HCT116 (cell line): ENCODE measurements around the gene PIP4K2A. TPM values are rescaled to one million over a fixed set of nuclear protein-coding genes. Genes with fewer than 3 reads are reported as not detected.

Experiments used
- ATAC-seq: fragments of 200-7000 bp; cut with Tn5 transposase; 2 replicates; pipeline ENCODE4 v1.9.1; 2020; ENCODE audit warnings: mild to moderate bottlenecking, moderate library complexity
- BruUV-seq: library from RNA; stranded (reverse); fragments of 400-500 nt; replicated peaks from 2 replicates; lab custom pipeline; 2021; lab: Mats Ljungman, UMichigan
- CTCF ChIA-PET: fragments of 300-600 bp; sonication (Branson Sonifier 250); formaldehyde crosslinking; loops from one replicate; lab custom pipeline; 2021; ENCODE audit warnings: antibody characterized with exemption; lab: Charles Lee
- POLR2A ChIA-PET: fragments of 300-600, 350-600 bp; sonication (Branson Sonifier 250); formaldehyde crosslinking; loops from one replicate; lab custom pipeline; 2021; ENCODE audit warnings: antibody characterized with exemption; lab: Charles Lee
- RAD21 ChIA-PET, 2 experiments: fragments of 300-600 bp; sonication (Branson Sonifier 250); formaldehyde crosslinking; loops; one replicate each; lab custom pipeline; 2023; ENCODE audit warnings: low total read pairs in 2 of 2; ENCODE audit not compliant: uncharacterized antibody in 2 of 2, unreplicated experiment in 2 of 2, low non-redundant PET in 1 of 2; lab: Charles Lee
- DNase-seq: peaks from one replicate; pipeline ENCODE4 v3.0.0-alpha.2; 2010; ENCODE audit warnings: low read depth, low spot score
- H2AFZ ChIP-seq: fragments of 200-600 bp; shearing (Covaris generic), sonication (generic); 2 replicates; pipeline ENCODE4 v1.6.1; 2017; ENCODE audit warnings: low read depth, mixed run types, mixed read lengths, antibody characterized with exemption, low read length; ENCODE audit not compliant: poor library complexity, severe bottlenecking
- H3K27ac ChIP-seq: 2 replicates; pipeline ENCODE4 v1.5.1; 2012; ENCODE audit warnings: low read depth, low read length
- H3K27me3 ChIP-seq: fragments of 200-600 bp; sonication (generic); 2 replicates; pipeline ENCODE4 v1.6.1; 2016; ENCODE audit warnings: mixed run types, low read length, mixed read lengths; ENCODE audit not compliant: insufficient read depth
- H3K36me3 ChIP-seq, 2 experiments: fragments of 200-500 bp in 1 of 2; fragments of 200-600 bp in 1 of 2; sonication (Bioruptor generic) in 1 of 2; sonication (generic) in 1 of 2; 2 replicates each; pipeline versions ENCODE4 v1.5.1 to v1.6.1; 2014 to 2016; ENCODE audit warnings: low read length in 2 of 2, inconsistent platforms in 1 of 2, mixed read lengths in 1 of 2, mixed run types in 1 of 2; ENCODE audit not compliant: insufficient read depth in 2 of 2, control insufficient read depth in 1 of 2
- H3K4me1 ChIP-seq, 2 experiments: fragments of 200-600 bp in 1 of 2; sonication (generic) in 1 of 2; 2 replicates each; pipeline versions ENCODE4 v1.5.1 to v1.6.1; 2012 to 2017; ENCODE audit warnings: low read length in 2 of 2, inconsistent platforms in 1 of 2, mild to moderate bottlenecking in 1 of 2, mixed read lengths in 1 of 2, mixed run types in 1 of 2, moderate library complexity in 1 of 2; ENCODE audit not compliant: insufficient read depth in 2 of 2, control insufficient read depth in 1 of 2
- H3K4me2 ChIP-seq: fragments of 200-600 bp; sonication (generic); 2 replicates; pipeline ENCODE4 v1.6.1; 2017; ENCODE audit warnings: mixed run types, low read length, mixed read lengths
- H3K4me3 ChIP-seq, 2 experiments: fragments of 200-600 bp in 1 of 2; sonication (generic) in 1 of 2; replicated peaks in 1 of 2; 2 replicates each; pipeline ENCODE4 v1.5.1; 2011 to 2016; ENCODE audit warnings: low read length in 2 of 2, control low read depth in 1 of 2, low read depth in 1 of 2, mild to moderate bottlenecking in 1 of 2, mixed read lengths in 1 of 2, mixed run types in 1 of 2
- H3K79me2 ChIP-seq: fragments of 200-600 bp; sonication (generic); 2 replicates; pipeline ENCODE4 v1.6.1; 2017; ENCODE audit warnings: mild to moderate bottlenecking, mixed run types, low read length, moderate library complexity, mixed read lengths; ENCODE audit not compliant: insufficient read depth
- H3K9ac ChIP-seq: fragments of 200-600 bp; sonication (generic); 2 replicates; pipeline ENCODE4 v1.6.1; 2016; ENCODE audit warnings: low read length, mixed read lengths
- H3K9me2 ChIP-seq: fragments of 200-600 bp; sonication (generic), shearing (Covaris generic); 2 replicates; pipeline ENCODE4 v1.6.1; 2017; ENCODE audit warnings: mixed run types, mild to moderate bottlenecking, moderate library complexity; ENCODE audit not compliant: insufficient read depth
- H3K9me3 ChIP-seq, 2 experiments: fragments of 200-500 bp in 1 of 2; fragments of 200-600 bp in 1 of 2; sonication (Bioruptor generic) in 1 of 2; sonication (generic) in 1 of 2; 2 replicates each; pipeline ENCODE4 v1.6.1; 2014 to 2017; ENCODE audit warnings: low read length in 2 of 2, mixed read lengths in 2 of 2, inconsistent platforms in 1 of 2, low read depth in 1 of 2, mild to moderate bottlenecking in 1 of 2, mixed run types in 1 of 2, moderate library complexity in 1 of 2; ENCODE audit not compliant: control insufficient read depth in 1 of 2, insufficient read depth in 1 of 2
- H4K20me1 ChIP-seq: fragments of 200-600 bp; sonication (generic), shearing (Covaris generic); 2 replicates; pipeline ENCODE4 v1.6.1; 2017; ENCODE audit warnings: mixed run types, mild to moderate bottlenecking, moderate library complexity; ENCODE audit not compliant: insufficient read depth
- CBX3 ChIP-seq: IDR thresholded peaks from 2 replicates; pipeline ENCODE4 v1.6.1; 2012; ENCODE audit warnings: low read depth
- CTCF ChIP-seq, 3 experiments: fragments of 200-600 bp in 1 of 3; sonication (generic) in 1 of 3; IDR thresholded peaks in 2 of 3; conservative IDR thresholded peaks in 1 of 3; 2 replicates each; pipeline ENCODE4 v1.5.1; 2012 to 2017; ENCODE audit warnings: low read depth in 2 of 3, low read length in 2 of 3, antibody characterized with exemption in 1 of 3, borderline replicate concordance in 1 of 3, control low read depth in 1 of 3, mild to moderate bottlenecking in 1 of 3, mixed read lengths in 1 of 3, mixed run types in 1 of 3, moderate library complexity in 1 of 3; ENCODE audit not compliant: insufficient read depth in 1 of 3
- EGR1 ChIP-seq: IDR thresholded peaks from 2 replicates; pipeline ENCODE4 v1.6.1; 2012; ENCODE audit warnings: low read depth
- EZH2 ChIP-seq: fragments of 200-600 bp; sonication (generic); IDR thresholded peaks from 2 replicates; pipeline ENCODE4 v1.6.1; 2017; ENCODE audit warnings: antibody characterized with exemption, mixed run types
- EZH2phosphoT487 ChIP-seq: fragments of 200-600 bp; IDR thresholded peaks from 2 replicates; pipeline ENCODE4 v1.6.1; 2018; ENCODE audit warnings: antibody characterized with exemption, borderline replicate concordance
- FOSL1 ChIP-seq: IDR thresholded peaks from 2 replicates; pipeline ENCODE4 v1.6.1; 2012; ENCODE audit warnings: low read depth
- POLR2A ChIP-seq: IDR thresholded peaks from 2 replicates; pipeline ENCODE4 v1.7.0; 2011; ENCODE audit warnings: borderline replicate concordance; ENCODE audit not compliant: insufficient read depth, insufficient read length; ENCODE audit errors: extremely low read depth
- RAD21 ChIP-seq: IDR thresholded peaks from 2 replicates; pipeline ENCODE4 v1.6.1; 2012; ENCODE audit warnings: low read depth, mild to moderate bottlenecking
- SIN3A ChIP-seq: IDR thresholded peaks from 2 replicates; pipeline ENCODE4 v1.6.1; 2012; ENCODE audit warnings: low read depth
- SP1 ChIP-seq: IDR thresholded peaks from 2 replicates; pipeline ENCODE4 v1.6.1; 2012; ENCODE audit warnings: low read depth
- SRF ChIP-seq: IDR thresholded peaks from 2 replicates; pipeline ENCODE4 v1.6.1; 2012; ENCODE audit warnings: low read depth
- TCF7L2 ChIP-seq: IDR thresholded peaks from 2 replicates; pipeline ENCODE4 v1.7.0; 2011; ENCODE audit warnings: borderline replicate concordance, inconsistent platforms; ENCODE audit not compliant: insufficient read depth, insufficient read length; ENCODE audit errors: extremely low read depth
- YY1 ChIP-seq: IDR thresholded peaks from 2 replicates; pipeline ENCODE4 v1.6.1; 2011; ENCODE audit warnings: low read length, low read depth, moderate library complexity, mild to moderate bottlenecking; ENCODE audit not compliant: insufficient replicate concordance; ENCODE audit errors: extremely low read depth
- ZBTB33 ChIP-seq: IDR thresholded peaks from 2 replicates; pipeline ENCODE4 v1.6.1; 2011; ENCODE audit warnings: mild to moderate bottlenecking, low read length, moderate library complexity; ENCODE audit not compliant: insufficient replicate concordance; ENCODE audit errors: extremely low read depth
- ZFX ChIP-seq: fragments of 450-650 bp; IDR thresholded peaks from 2 replicates; pipeline ENCODE4 v1.6.1; 2017
- ZNF274 ChIP-seq: fragments of 200-500 bp; sonication (Bioruptor generic); IDR thresholded peaks from 2 replicates; pipeline ENCODE4 v1.6.1; 2014; ENCODE audit warnings: mild to moderate bottlenecking, low read depth, low read length, inconsistent platforms
- intact Hi-C: fragments of 100-400 bp; cut with micrococcal nuclease; formaldehyde crosslinking; loops from 2 replicates; pipeline ENCODE4 v1.10.0; 2022
- total RNA-seq: library from RNA; stranded (reverse); gene quantifications from one replicate; pipeline ENCODE4 v1.2.1, GENCODE V29; 2021; ENCODE audit not compliant: unreplicated experiment

The PIP4K2A gene
- total RNA-seq, 1 experiment from 2014 or later: 41.9 TPM

DNA sequence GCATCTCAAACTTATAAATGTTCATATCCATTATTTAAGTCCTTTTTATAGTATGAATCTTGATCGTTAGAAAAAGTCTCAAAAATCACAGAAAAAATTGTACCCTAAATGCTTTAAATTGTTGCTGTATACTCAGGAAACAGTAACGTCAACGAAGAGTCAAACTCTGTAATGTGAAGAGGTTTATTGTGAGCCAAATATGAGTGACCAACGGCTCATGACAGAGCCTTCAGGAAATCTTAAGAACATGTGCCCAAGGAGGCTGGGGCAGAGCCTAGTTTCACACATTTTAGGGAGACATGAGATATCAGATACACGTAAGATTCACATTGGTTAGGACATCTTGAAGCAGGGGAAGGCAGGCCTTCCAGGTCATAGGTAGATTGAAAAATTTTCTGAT is 86.1 kb downstream of the PIP4K2A start:
- H3K36me3 ChIP-seq: no peaks in the 10 kb centered on the region
- H3K27me3 ChIP-seq: no peaks in the 10 kb centered on the region
- ChIA-PET CTCF (no interaction called here), POLR2A (no interaction called here), RAD21 (no interaction called here)
- H3K9me3 ChIP-seq: no peaks in the 10 kb centered on the region
- H3K9ac ChIP-seq: no peak overlapping the region
- no TSS peak for BruUV-seq
- no peak overlapping the region for H3K4me3 ChIP-seq
- TF ChIP-seq FOSL1: no peak
- TF ChIP-seq RAD21: no peak
- no peak for TF ChIP-seq EGR1
- no peak for TF ChIP-seq EZH2
- no peak for TF ChIP-seq CTCF (IDR thresholded peaks at IDR 0.05 in 2 of 3, conservative IDR thresholded peaks at IDR 0.05 in 1 of 3; ENCODE audit: borderline replicate concordance in 1 of 3, insufficient read depth in 1 of 3, low read depth in 2 of 3, low read length in 2 of 3)
- no peak for TF ChIP-seq YY1
- no peak for TF ChIP-seq SP1
- TF ChIP-seq SIN3A: no peak
- TF ChIP-seq ZFX: no peak
- no peak for TF ChIP-seq CBX3
- no peak for TF ChIP-seq EZH2phosphoT487
- TF ChIP-seq POLR2A: no peak
- no peak for TF ChIP-seq TCF7L2
- no peak for TF ChIP-seq SRF
- TF ChIP-seq ZNF274: no peak
- TF ChIP-seq ZBTB33: no peak
- ATAC-seq (no peak), DNase-seq (no peak)
- H2AFZ ChIP-seq: no peak overlapping the region
- peaks cover 5% of the 10 kb centered on the region; the same call in 1 of the 2 replicates for H4K20me1 ChIP-seq
- no peak overlapping the region for H3K27ac ChIP-seq
- intact Hi-C loops: no loop called here
- H3K4me1 ChIP-seq: peaks cover 51 to 88% of the 10 kb centered on the region in 2 experiments
- peaks cover 100% of the 10 kb centered on the region for H3K79me2 ChIP-seq
- H3K9me2 ChIP-seq: no peaks in the 10 kb centered on the region
- H3K4me2 ChIP-seq: no peak overlapping the region
